B cell (primary cell): Measurements from ENCODE around the gene SCYL2. TPM values are rescaled to one million over a fixed set of nuclear protein-coding genes. Genes with fewer than 3 reads are reported as not detected.

Experiments
- ATAC-seq: fragments of 200-7000 bp; cut with Tn5 transposase; one replicate; pipeline ENCODE4 v1.10.0; 2021; ENCODE audit warnings: low read depth, mild to moderate bottlenecking, moderate number of reproducible peaks, moderate library complexity
- CTCF ChIA-PET: fragments of 350-600 bp; sonication (Branson Sonifier 250); formaldehyde crosslinking; loops from one replicate; lab custom pipeline; 2021; ENCODE audit warnings: antibody characterized with exemption, inconsistent platforms; lab: Charles Lee
- POLR2A ChIA-PET: fragments of 350-600 bp; sonication (Branson Sonifier 250); formaldehyde crosslinking; loops from one replicate; lab custom pipeline; 2021; ENCODE audit warnings: antibody characterized with exemption; lab: Charles Lee
- DNase-seq: peaks from one replicate; pipeline ENCODE4 v3.0.0; 2013
- H2AFZ ChIP-seq: 2 replicates; pipeline ENCODE4 v1.6.1; 2012; ENCODE audit warnings: mild to moderate bottlenecking, low read depth, low read length; ENCODE audit not compliant: insufficient read depth, poor library complexity, severe bottlenecking
- H3K27ac ChIP-seq, 2 donors: 1 replicate in 1 of 2; 2 replicates in 1 of 2; pipeline ENCODE4 v1.5.1; 2012 to 2013; ENCODE audit warnings: low read length in 2 of 2, mild to moderate bottlenecking in 2 of 2, moderate library complexity in 1 of 2
- H3K27me3 ChIP-seq, 4 experiments: fragments of 200-600 bp in 1 of 4; sonication (generic) in 1 of 4; replicated peaks in 1 of 4; 1 replicate in 2 of 4; 2 replicates in 2 of 4; pipeline versions ENCODE4 v1.6.1 to v1.7.0; 2013 to 2016; ENCODE audit warnings: low read length in 3 of 4, mild to moderate bottlenecking in 2 of 4, mixed read lengths in 1 of 4, moderate library complexity in 1 of 4; ENCODE audit not compliant: insufficient read depth in 4 of 4, control insufficient read depth in 3 of 4; ENCODE audit errors: control extremely low read depth in 1 of 4
- H3K36me3 ChIP-seq, 2 experiments: replicated peaks in 1 of 2; 1 replicate in 1 of 2; 2 replicates in 1 of 2; pipeline versions ENCODE4 v1.6.1 to v1.7.1; 2013; ENCODE audit warnings: low read length in 1 of 2; ENCODE audit not compliant: insufficient read depth in 2 of 2, control insufficient read depth in 1 of 2; ENCODE audit errors: control extremely low read depth in 1 of 2, extremely low read depth in 1 of 2
- H3K4me1 ChIP-seq, 2 donors: fragments of 200-600 bp in 1 of 2; sonication (generic) in 1 of 2; 1 replicate in 1 of 2; 2 replicates in 1 of 2; pipeline versions ENCODE4 v1.5.1 to v1.6.1; 2013 to 2017; ENCODE audit warnings: low read length in 2 of 2; ENCODE audit not compliant: control insufficient read depth in 2 of 2, insufficient read depth in 2 of 2
- H3K4me2 ChIP-seq: replicated peaks from 2 replicates; pipeline ENCODE3; 2012; ENCODE audit warnings: mild to moderate bottlenecking, low read depth, low read length; ENCODE audit not compliant: poor library complexity, severe bottlenecking
- H3K4me3 ChIP-seq, 5 experiments: fragments of 200-600 bp in 1 of 5; sonication (generic) in 1 of 5; 1 replicate in 3 of 5; 2 replicates in 2 of 5; pipeline versions ENCODE4 v1.5.1 to v1.7.0; 2011 to 2016; ENCODE audit warnings: low read length in 4 of 5, mild to moderate bottlenecking in 4 of 5, low read depth in 2 of 5, control low read depth in 1 of 5, moderate library complexity in 1 of 5; ENCODE audit not compliant: insufficient read depth in 1 of 5; ENCODE audit errors: control extremely low read depth in 1 of 5, extremely low read depth in 1 of 5
- H3K79me2 ChIP-seq: fragments of 200-600 bp; sonication (generic); one replicate; pipeline ENCODE4 v1.6.0; 2016; ENCODE audit warnings: low read length; ENCODE audit not compliant: control insufficient read depth, insufficient read depth
- H3K9ac ChIP-seq: fragments of 200-600 bp; sonication (generic); 2 replicates; pipeline ENCODE4 v1.6.1; 2017; ENCODE audit warnings: mild to moderate bottlenecking, low read length, moderate library complexity
- H3K9me3 ChIP-seq, 3 donors: one replicate each; pipeline versions ENCODE4 v1.6.1 to v1.7.1; 2013; ENCODE audit warnings: low read length in 2 of 3; ENCODE audit not compliant: control insufficient read depth in 2 of 3, insufficient read depth in 1 of 3; ENCODE audit errors: control extremely low read depth in 1 of 3
- H4K20me1 ChIP-seq: 2 replicates; pipeline ENCODE4 v1.6.0; 2012; ENCODE audit warnings: mild to moderate bottlenecking, low read length; ENCODE audit not compliant: insufficient read depth, control insufficient read depth, poor library complexity, severe bottlenecking
- H3K27ac Mint-ChIP-seq: one replicate; pipeline ENCODE4 v1.8.0; 2021; ENCODE audit warnings: mixed read lengths
- H3K27me3 Mint-ChIP-seq: one replicate; pipeline ENCODE4 v1.8.0; 2021; ENCODE audit warnings: mixed read lengths
- H3K4me1 Mint-ChIP-seq: one replicate; pipeline ENCODE4 v1.8.0; 2021; ENCODE audit warnings: mixed read lengths
- H3K4me3 Mint-ChIP-seq: one replicate; pipeline ENCODE4 v1.8.0; 2021; ENCODE audit warnings: mixed read lengths
- H3K9me3 Mint-ChIP-seq: one replicate; pipeline ENCODE4 v1.8.0; 2022; ENCODE audit warnings: mixed read lengths; ENCODE audit not compliant: insufficient read depth
- EZH2 ChIP-seq: IDR thresholded peaks from 2 replicates; pipeline ENCODE4 v1.6.1; 2012; ENCODE audit warnings: borderline replicate concordance, low read depth, mild to moderate bottlenecking, moderate library complexity, low read length; ENCODE audit not compliant: insufficient read depth, poor library complexity, severe bottlenecking
- WGBS: methylation state at CpG from one replicate; pipeline ENCODE4 v1.1.5; 2013; ENCODE audit warnings: missing lambda C conversion rate; ENCODE audit not compliant: insufficient coverage; 5-methylcytosine and 5-hydroxymethylcytosine counted together
- intact Hi-C: fragments of 100-400 bp; cut with micrococcal nuclease; formaldehyde crosslinking; loops from one replicate; pipeline ENCODE4 v1.10.0; 2022
- polyA plus RNA-seq: library from polyadenylated mRNA; depleted of rRNA; stranded (reverse); fragments of >200 nt; gene quantifications from 2 replicates; pipeline ENCODE4 v1.2.3, GENCODE V29; 2012
- total RNA-seq, 2 donors: library from RNA; stranded (reverse); fragments of 120-200 nt in 1 of 2; gene quantifications; 1 replicate in 1 of 2; 2 replicates in 1 of 2; pipeline versions ENCODE4 v1.2.3 to v1.2.4, GENCODE V29; 2013 to 2022
- TF ChIP-seq, protein P1 (sequence below): fragments of 200-600 bp; IDR thresholded peaks from one replicate; pipeline ENCODE4 v1.8.0; 2022; ENCODE audit warnings: antibody characterized with exemption, mild to moderate bottlenecking

SCYL2 gene
- total and polyA plus RNA-seq, 2 donors (not counting 1 experiment from before 2014, with no cell fraction given) = 8.8 to 38.4 TPM

GRCh38 chr12:100234166-100234565 lies 32.8 kb upstream of the SCYL2 start:
- Mint-ChIP-seq H3K27ac (no peak overlapping the region), H3K27me3 (no peaks in the 10 kb centered on the region), H3K4me3 (no peak overlapping the region), H3K9me3 (no peaks in the 10 kb centered on the region), H3K4me1 (no peaks in the 10 kb centered on the region)
- H3K27me3 ChIP-seq = no peaks in the 10 kb centered on the region
- intact Hi-C loops = no loop called here
- no peak overlapping the region for H3K4me3 ChIP-seq
- H3K27ac ChIP-seq = no peak overlapping the region
- H3K4me1 ChIP-seq = no peaks in the 10 kb centered on the region
- ChIA-PET CTCF (interaction anchor here (1.2 to 1.8 kb wide), 7 partner anchors 33 to 1089 kb away, joined by 3 to 17 read pairs (median 6); partner anchors contain the start of genes DEPDC4 and SCYL2), POLR2A (no interaction called here)
- DNase-seq (no peak), ATAC-seq (no peak)
- no peaks in the 10 kb centered on the region for H3K9me3 ChIP-seq
- TF ChIP-seq, protein P1, sequence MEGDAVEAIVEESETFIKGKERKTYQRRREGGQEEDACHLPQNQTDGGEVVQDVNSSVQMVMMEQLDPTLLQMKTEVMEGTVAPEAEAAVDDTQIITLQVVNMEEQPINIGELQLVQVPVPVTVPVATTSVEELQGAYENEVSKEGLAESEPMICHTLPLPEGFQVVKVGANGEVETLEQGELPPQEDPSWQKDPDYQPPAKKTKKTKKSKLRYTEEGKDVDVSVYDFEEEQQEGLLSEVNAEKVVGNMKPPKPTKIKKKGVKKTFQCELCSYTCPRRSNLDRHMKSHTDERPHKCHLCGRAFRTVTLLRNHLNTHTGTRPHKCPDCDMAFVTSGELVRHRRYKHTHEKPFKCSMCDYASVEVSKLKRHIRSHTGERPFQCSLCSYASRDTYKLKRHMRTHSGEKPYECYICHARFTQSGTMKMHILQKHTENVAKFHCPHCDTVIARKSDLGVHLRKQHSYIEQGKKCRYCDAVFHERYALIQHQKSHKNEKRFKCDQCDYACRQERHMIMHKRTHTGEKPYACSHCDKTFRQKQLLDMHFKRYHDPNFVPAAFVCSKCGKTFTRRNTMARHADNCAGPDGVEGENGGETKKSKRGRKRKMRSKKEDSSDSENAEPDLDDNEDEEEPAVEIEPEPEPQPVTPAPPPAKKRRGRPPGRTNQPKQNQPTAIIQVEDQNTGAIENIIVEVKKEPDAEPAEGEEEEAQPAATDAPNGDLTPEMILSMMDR = no peak
- no peaks in the 10 kb centered on the region for H3K36me3 ChIP-seq
- no peak overlapping the region for H3K9ac ChIP-seq
- no peaks in the 10 kb centered on the region for H3K79me2 ChIP-seq
- 80% methylated on average over 3 of the region's 3 CpGs for WGBS
- no peak overlapping the region for H2AFZ ChIP-seq
- no peak overlapping the region for H3K4me2 ChIP-seq
- no peaks in the 10 kb centered on the region for H4K20me1 ChIP-seq

- no peak overlapping the region for H3K27ac Mint-ChIP-seq
- no peaks in the 10 kb centered on the region for H3K4me1 ChIP-seq
- WGBS = no CpG with 5 or more reads among the region's 7 CpGs
- no peak overlapping the region for H3K4me3 Mint-ChIP-seq
- H3K9me3 Mint-ChIP-seq = no peaks in the 10 kb centered on the region
- no peaks in the 10 kb centered on the region for H3K36me3 ChIP-seq
- TF ChIP-seq, protein P1 = peak; percentile 72
- TF ChIP-seq EZH2 = no peak
- H3K79me2 ChIP-seq = no peaks in the 10 kb centered on the region
- no peaks in the 10 kb centered on the region for H4K20me1 ChIP-seq
- ChIA-PET POLR2A (no interaction called here), CTCF (interaction anchor here (0.6 to 1.8 kb wide), 10 partner anchors 10 to 1089 kb away, joined by 3 to 17 read pairs (median 4); partner anchors contain the start of genes DEPDC4 and SCYL2)
- H3K27me3 ChIP-seq = no peaks in the 10 kb centered on the region
- no peak overlapping the region for H3K4me3 ChIP-seq
- no peaks in the 10 kb centered on the region for H3K9me3 ChIP-seq
- no peak overlapping the region for H2AFZ ChIP-seq
- no peaks in the 10 kb centered on the region for H3K27me3 Mint-ChIP-seq
- DNase-seq (peak; percentile 34), ATAC-seq (no peak)
- intact Hi-C loops = no loop called here
- no peaks in the 10 kb centered on the region for H3K4me1 Mint-ChIP-seq
- H3K9ac ChIP-seq = no peak overlapping the region
- no peak overlapping the region for H3K27ac ChIP-seq
- no peak overlapping the region for H3K4me2 ChIP-seq
Observed at GRCh38 chr12:100234591-100235304, 32.2 kb upstream of the SCYL2 start.
